Loucy (cell line): ENCODE results near the gene SETBP1.

Experiments
- CTCF ChIP-seq: fragments of 200-600 bp; sonication (generic); conservative IDR thresholded peaks from 2 replicates; pipeline ENCODE4 v1.5.1; 2014; ENCODE audit warnings: mild to moderate bottlenecking, antibody characterized with exemption, low read length
- EZH2phosphoT487 ChIP-seq: fragments of 200-600 bp; IDR thresholded peaks from 2 replicates; pipeline ENCODE4 v1.6.1; 2018; ENCODE audit warnings: antibody characterized with exemption, mild to moderate bottlenecking, moderate library complexity, borderline replicate concordance

GRCh38 chr18:44737623-44738022 lies 56.9 kb downstream of the SETBP1 start:
- TF ChIP-seq EZH2phosphoT487 (no peak), CTCF (no peak)
